Activated CD8-positive, alpha-beta T cell treated with anti-CD3 and anti-CD28 coated beads, Interleukin-2, amount 10 ng/mL, durations not matched to agents 7 days and 5 days (primary cell): ENCODE data around the gene TIPARP. TPM values are rescaled to one million over a fixed set of nuclear protein-coding genes. Genes with fewer than 3 reads are reported as not detected.
"Not testable (repeated sequence)": the region's sequence is repeated elsewhere in the genome, so short reads cannot be mapped to it uniquely, and the experiment has no call there.

Experiments
- ATAC-seq: fragments of 150-1000 bp; cut with Tn5 transposase; one replicate; pipeline ENCODE4 v1.10.0; 2021; ENCODE audit warnings: moderate library complexity
- CTCF ChIA-PET: fragments of 350-600 bp; sonication (Branson Sonifier 250); formaldehyde crosslinking; loops from one replicate; lab custom pipeline; 2021; ENCODE audit warnings: antibody characterized with exemption; lab: Charles Lee
- POLR2A ChIA-PET: fragments of 350-600 bp; sonication (Branson Sonifier 250); formaldehyde crosslinking; loops from one replicate; lab custom pipeline; 2021; ENCODE audit warnings: antibody characterized with exemption; lab: Charles Lee
- DNase-seq: peaks from one replicate; pipeline ENCODE4 v3.0.0-alpha.2; 2020
- H3K27ac Mint-ChIP-seq: one replicate; pipeline ENCODE4 v1.8.0; 2021; ENCODE audit warnings: mild to moderate bottlenecking, mixed read lengths
- H3K27me3 Mint-ChIP-seq: one replicate; pipeline ENCODE4 v1.8.0; 2021; ENCODE audit warnings: low read depth, mixed read lengths
- H3K36me3 Mint-ChIP-seq: one replicate; pipeline ENCODE4 v1.8.0; 2021; ENCODE audit warnings: low read depth, mixed read lengths
- H3K4me1 Mint-ChIP-seq: one replicate; pipeline ENCODE4 v1.8.0; 2021; ENCODE audit warnings: low read depth, mixed read lengths
- H3K4me3 Mint-ChIP-seq: one replicate; pipeline ENCODE4 v1.8.0; 2021; ENCODE audit warnings: mild to moderate bottlenecking, mixed read lengths
- H3K9me3 Mint-ChIP-seq: one replicate; pipeline ENCODE4 v1.8.0; 2022; ENCODE audit warnings: mixed read lengths; ENCODE audit not compliant: insufficient read depth
- total RNA-seq, 2 experiments: library from RNA; stranded (reverse); gene quantifications; one replicate each; pipeline ENCODE4 v1.2.3, GENCODE V29; 2021

The TIPARP gene
- total RNA-seq, 2 experiments from 2014 or later: 34.2 to 36.5 TPM

GRCh38 chr3:156731813-156732212 lies 57.4 kb downstream of the TIPARP start:
- Mint-ChIP-seq H3K9me3 (no peaks in the 10 kb centered on the region), H3K27me3 (peaks cover 2% of the 10 kb centered on the region), H3K4me1 (peaks cover 11% of the 10 kb centered on the region), H3K27ac (no peak overlapping the region), H3K36me3 (no peaks in the 10 kb centered on the region), H3K4me3 (no peak overlapping the region)
- ChIA-PET POLR2A (no interaction called here), CTCF (no interaction called here)
- no peak for DNase-seq
- ATAC-seq: no peak

- Mint-ChIP-seq H3K4me1 (peaks cover 11% of the 10 kb centered on the region), H3K27me3 (peaks cover 2% of the 10 kb centered on the region), H3K4me3 (no peak overlapping the region), H3K27ac (no peak overlapping the region), H3K36me3 (no peaks in the 10 kb centered on the region), H3K9me3 (no peaks in the 10 kb centered on the region)
- ATAC-seq (no peak), DNase-seq (no peak)
- ChIA-PET CTCF (no interaction called here), POLR2A (interaction anchor here (0.6 kb wide), 1 partner anchor 35 kb away, joined by 3 read pairs; no protein-coding TSS in a partner anchor)
Observed at GRCh38 chr3:156732261-156732660, 57.9 kb downstream of the TIPARP start.

- Mint-ChIP-seq H3K27ac (no peak overlapping the region), H3K4me3 (no peak overlapping the region), H3K36me3 (no peaks in the 10 kb centered on the region), H3K9me3 (no peaks in the 10 kb centered on the region), H3K27me3 (peaks cover 2% of the 10 kb centered on the region), H3K4me1 (peaks cover 11% of the 10 kb centered on the region)
- no peak for ATAC-seq
- ChIA-PET POLR2A (interaction anchor here (0.6 kb wide), 1 partner anchor 35 kb away, joined by 3 read pairs; no protein-coding TSS in a partner anchor), CTCF (interaction anchor here (1.3 kb wide), 1 partner anchor 9 kb away, joined by 3 read pairs; no protein-coding TSS in a partner anchor)
- no peak for DNase-seq
Observed at GRCh38 chr3:156732715-156733421, 58.5 kb downstream of the TIPARP start.

GRCh38 chr3:156734661-156735060 lies 60.3 kb downstream of the TIPARP start:
- H3K9me3 Mint-ChIP-seq, H3K27ac Mint-ChIP-seq, H3K4me3 Mint-ChIP-seq, POLR2A ChIA-PET, CTCF ChIA-PET, H3K36me3 Mint-ChIP-seq, DNase-seq, H3K27me3 Mint-ChIP-seq, ATAC-seq: not testable (repeated sequence)
- peaks cover 11% of the 10 kb centered on the region for H3K4me1 Mint-ChIP-seq

- H3K36me3 Mint-ChIP-seq: no peaks in the 10 kb centered on the region
- ATAC-seq (no peak), DNase-seq (no peak)
- no peak overlapping the region for H3K4me3 Mint-ChIP-seq
- peaks cover 2% of the 10 kb centered on the region for H3K27me3 Mint-ChIP-seq
- H3K27ac Mint-ChIP-seq: no peak overlapping the region
- CTCF ChIA-PET: interaction anchor here (1.0 to 1.4 kb wide), 4 partner anchors 12 to 407 kb away, joined by 3 read pairs; no protein-coding TSS in a partner anchor
- POLR2A ChIA-PET: no interaction called here
- H3K9me3 Mint-ChIP-seq: no peaks in the 10 kb centered on the region
- H3K4me1 Mint-ChIP-seq: peaks cover 11% of the 10 kb centered on the region
Observed at GRCh38 chr3:156735471-156735870, 61.1 kb downstream of the TIPARP start.

GRCh38 chr3:156737049-156737448 lies 62.7 kb downstream of the TIPARP start:
- H3K27ac Mint-ChIP-seq, ATAC-seq, DNase-seq, H3K27me3 Mint-ChIP-seq, POLR2A ChIA-PET, H3K4me3 Mint-ChIP-seq, H3K36me3 Mint-ChIP-seq, CTCF ChIA-PET, H3K9me3 Mint-ChIP-seq: not testable (repeated sequence)
- peaks cover 14% of the 10 kb centered on the region for H3K4me1 Mint-ChIP-seq

GRCh38 chr3:156738251-156738650 lies 63.9 kb downstream of the TIPARP start:
- no peak overlapping the region for H3K4me3 Mint-ChIP-seq
- POLR2A ChIA-PET: no interaction called here
- no peak overlapping the region for H3K27ac Mint-ChIP-seq
- H3K9me3 Mint-ChIP-seq: no peaks in the 10 kb centered on the region
- H3K4me1 Mint-ChIP-seq: peaks cover 4% of the 10 kb centered on the region
- DNase-seq (no peak), ATAC-seq (no peak)
- H3K36me3 Mint-ChIP-seq: no peaks in the 10 kb centered on the region
- CTCF ChIA-PET: no interaction called here
- H3K27me3 Mint-ChIP-seq: peaks cover 2% of the 10 kb centered on the region

DNA sequence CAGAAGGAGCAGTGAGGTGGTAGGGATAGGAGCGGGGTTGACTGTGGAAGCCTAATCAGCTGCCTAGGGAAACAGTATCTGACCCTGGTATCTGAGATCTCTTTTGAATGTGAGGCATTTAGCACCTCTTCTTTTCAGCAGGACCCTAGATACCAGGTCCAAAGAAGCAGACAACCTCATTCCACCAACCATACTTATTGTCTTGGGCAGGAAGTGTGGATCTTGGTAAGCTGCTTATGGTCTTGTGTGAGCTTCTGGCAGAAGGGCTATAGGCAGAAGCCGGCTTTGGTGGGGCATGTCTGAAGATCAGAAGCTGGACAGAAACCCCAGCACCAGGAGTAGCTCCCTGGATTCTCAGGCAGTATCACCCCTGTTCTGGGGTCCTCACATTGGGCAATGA lies 65.6 kb downstream of the TIPARP start:
- Mint-ChIP-seq H3K4me1 (peaks cover 4% of the 10 kb centered on the region), H3K4me3 (no peak overlapping the region), H3K27me3 (peaks cover 2% of the 10 kb centered on the region), H3K27ac (no peak overlapping the region), H3K9me3 (no peaks in the 10 kb centered on the region), H3K36me3 (no peaks in the 10 kb centered on the region)
- ATAC-seq (no peak), DNase-seq (no peak)
- ChIA-PET POLR2A (interaction anchor here (0.5 to 0.6 kb wide), 2 partner anchors 91 to 93 kb away, joined by 3 read pairs; no protein-coding TSS in a partner anchor), CTCF (no interaction called here)

- H3K9me3 Mint-ChIP-seq, H3K4me1 Mint-ChIP-seq, H3K36me3 Mint-ChIP-seq, ATAC-seq, DNase-seq, POLR2A ChIA-PET, H3K27ac Mint-ChIP-seq, H3K27me3 Mint-ChIP-seq, CTCF ChIA-PET, H3K4me3 Mint-ChIP-seq: not testable (repeated sequence)
Observed at GRCh38 chr3:156740581-156740980, 66.2 kb downstream of the TIPARP start.

- no peak for DNase-seq
- ChIA-PET CTCF (no interaction called here), POLR2A (no interaction called here)
- ATAC-seq: no peak
- Mint-ChIP-seq H3K27ac (no peak overlapping the region), H3K36me3 (peaks cover 1% of the 10 kb centered on the region), H3K9me3 (peaks cover 5% of the 10 kb centered on the region), H3K27me3 (no peaks in the 10 kb centered on the region), H3K4me3 (no peak overlapping the region), H3K4me1 (peaks cover 4% of the 10 kb centered on the region)
Observed at GRCh38 chr3:156741935-156742334, 67.5 kb downstream of the TIPARP start.

DNA sequence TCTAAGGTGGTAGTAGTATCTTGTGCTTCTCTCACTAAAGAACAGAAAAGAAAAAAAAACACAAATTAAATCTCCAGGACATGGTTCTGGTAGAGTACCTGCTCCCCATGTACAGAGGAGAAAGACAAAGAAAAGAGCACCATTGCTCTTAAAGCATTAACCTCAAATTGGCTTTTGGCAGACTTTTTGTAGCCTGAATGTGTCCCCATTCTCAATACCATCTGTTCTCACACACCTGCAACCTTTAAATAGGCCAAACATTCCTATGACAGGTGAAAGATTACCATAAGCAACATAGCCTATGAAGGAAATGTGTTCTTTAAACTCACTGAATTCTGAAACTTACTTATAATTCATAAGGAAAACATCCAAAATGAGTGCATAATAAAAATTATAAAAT lies 68.0 kb downstream of the TIPARP start:
- Mint-ChIP-seq H3K27ac (no peak overlapping the region), H3K9me3 (peaks cover 8% of the 10 kb centered on the region), H3K27me3 (no peaks in the 10 kb centered on the region), H3K4me1 (peaks cover 4% of the 10 kb centered on the region), H3K36me3 (peaks cover 4% of the 10 kb centered on the region), H3K4me3 (no peak overlapping the region)
- POLR2A ChIA-PET: no interaction called here
- CTCF ChIA-PET: no interaction called here
- ATAC-seq (no peak), DNase-seq (no peak)

- ChIA-PET POLR2A (no interaction called here), CTCF (no interaction called here)
- Mint-ChIP-seq H3K27ac (no peak overlapping the region), H3K4me3 (no peak overlapping the region), H3K4me1 (peaks cover 4% of the 10 kb centered on the region), H3K9me3 (peaks cover 8% of the 10 kb centered on the region), H3K27me3 (no peaks in the 10 kb centered on the region), H3K36me3 (peaks cover 4% of the 10 kb centered on the region)
- no peak for DNase-seq
- ATAC-seq: no peak
Observed at GRCh38 chr3:156743859-156744258, 69.5 kb downstream of the TIPARP start.
